A549 (cell line): ENCODE results near the gene NFE2L2. TPM values are rescaled to one million over a fixed set of nuclear protein-coding genes. Genes with fewer than 3 reads are reported as not detected.

ENCODE experiments used
- ATAC-seq, 2 experiments: fragments of 200-7000 bp in 1 of 2; fragments of >200 bp in 1 of 2; cut with Nextera tagmentation in 1 of 2; cut with Tn5 transposase in 1 of 2; 3 replicates each; pipeline versions ENCODE4 v1.8.0 to v1.9.1; 2018 to 2020; ENCODE audit warnings: mild to moderate bottlenecking in 1 of 2, moderate library complexity in 1 of 2
- CTCF ChIA-PET: fragments of 300-600 bp; sonication (Branson Sonifier 250); formaldehyde crosslinking; extraction: SDS; loops from one replicate; lab custom pipeline; 2021; ENCODE audit warnings: antibody characterized with exemption, inconsistent platforms; lab: Yijun Ruan, JAX
- POLR2A ChIA-PET: fragments of 350-600 bp; formaldehyde crosslinking; extraction: SDS; loops from one replicate; lab custom pipeline; 2021; ENCODE audit warnings: antibody characterized with exemption, inconsistent platforms; lab: Yijun Ruan, JAX
- DNase-seq, 2 experiments: peaks; one replicate each; pipeline versions ENCODE4 v3.0.0 to v3.0.0-alpha.2; 2011 to 2016; ENCODE audit warnings: low read depth in 1 of 2, low spot score in 1 of 2
- FAIRE-seq: peaks from 2 replicates; lab custom pipeline; 2011; peaks lifted over from hg19 to GRCh38; lab: Jason Lieb, UNC
- H3K27ac ChIP-seq, 2 experiments: fragments of >200 bp; sonication (Bioruptor Twin); formaldehyde crosslinking; 3 replicates each; pipeline ENCODE4 v1.5.1; 2016 to 2017
- H3K4me1 ChIP-seq: fragments of >200 bp; sonication (Bioruptor Twin); formaldehyde crosslinking; 3 replicates; pipeline ENCODE4 v1.6.1; 2016
- H3K4me2 ChIP-seq: fragments of >200 bp; sonication (Bioruptor Twin); formaldehyde crosslinking; 3 replicates; pipeline ENCODE4 v1.6.1; 2016
- H3K4me3 ChIP-seq: fragments of >200 bp; sonication (Bioruptor Twin); formaldehyde crosslinking; 3 replicates; pipeline ENCODE4 v1.5.1; 2016
- H3K9me3 ChIP-seq: fragments of >200 bp; sonication (Bioruptor Twin); formaldehyde crosslinking; 3 replicates; pipeline ENCODE4 v1.6.1; 2016
- CHD4 ChIP-seq: fragments of 200-600 bp; sonication (generic); IDR thresholded peaks from 2 replicates; pipeline ENCODE4 v1.6.1; 2016; ENCODE audit warnings: antibody characterized with exemption, mild to moderate bottlenecking, borderline replicate concordance
- ESRRA ChIP-seq: fragments of 150-350 bp; IDR thresholded peaks from 2 replicates; pipeline ENCODE4 v1.6.1; 2014; ENCODE audit warnings: mild to moderate bottlenecking, low read length, borderline replicate concordance
- HDAC2 ChIP-seq: fragments of 200-600 bp; sonication (generic); IDR thresholded peaks from 2 replicates; pipeline ENCODE4 v1.6.1; 2016
- HEYL ChIP-seq: fragments of 250-450 bp; sonication (Bioruptor Pico); IDR thresholded peaks from 2 replicates; pipeline ENCODE4 v1.8.0; 2021; ENCODE audit warnings: mild to moderate bottlenecking, moderate library complexity
- KDM5A ChIP-seq: fragments of 200-600 bp; sonication (generic); IDR thresholded peaks from 2 replicates; pipeline ENCODE4 v1.6.1; 2016; ENCODE audit warnings: antibody characterized with exemption, mild to moderate bottlenecking
- NR3C1 ChIP-seq: fragments of >200 bp; sonication (Bioruptor Twin); formaldehyde crosslinking; IDR thresholded peaks from 3 replicates; pipeline ENCODE4 v1.6.1; 2017
- POLR2AphosphoS2 ChIP-seq: conservative IDR thresholded peaks from 2 replicates; pipeline ENCODE4 v1.6.1; 2012; ENCODE audit warnings: low read length, improper control_type of control experiment, inconsistent platforms
- RAD21 ChIP-seq, 2 experiments: fragments of >200 bp in 1 of 2; sonication (Bioruptor Twin) in 1 of 2; formaldehyde crosslinking in 1 of 2; IDR thresholded peaks in 1 of 2; conservative IDR thresholded peaks in 1 of 2; 2 replicates in 1 of 2; 3 replicates in 1 of 2; pipeline ENCODE4 v1.6.1; 2012 to 2018; ENCODE audit warnings: inconsistent platforms in 1 of 2
- RNF2 ChIP-seq: fragments of 200-600 bp; sonication (generic); IDR thresholded peaks from 2 replicates; pipeline ENCODE4 v1.6.1; 2016; ENCODE audit warnings: low read depth, mild to moderate bottlenecking, antibody characterized with exemption, moderate library complexity, borderline replicate concordance
- ZC3H11A ChIP-seq: fragments of 450-650 bp; IDR thresholded peaks from 2 replicates; pipeline ENCODE4 v1.6.1; 2014; ENCODE audit warnings: antibody characterized with exemption, mild to moderate bottlenecking
- ZNF302 ChIP-seq: fragments of 250-450 bp; sonication (Bioruptor Pico); IDR thresholded peaks from 2 replicates; pipeline ENCODE4 v1.9.0; 2021; ENCODE audit warnings: inconsistent platforms, mild to moderate bottlenecking, moderate library complexity
- WGBS: methylation state at CpG from one replicate; pipeline ENCODE4 v1.1.6; 2017; ENCODE audit errors: missing lambda C conversion rate; 5-methylcytosine and 5-hydroxymethylcytosine counted together
- polyA plus RNA-seq, 4 experiments: library from polyadenylated mRNA; depleted of rRNA in 3 of 4; stranded (reverse); fragments of >200 nt; fragmentation: RNase III in 1 of 4; extraction: RNeasy Plus Mini Kit Qiagen cat#74134 plus additional on column Dnase treatment in 1 of 4; gene quantifications; 2 replicates in 3 of 4; 3 replicates in 1 of 4; pipeline ENCODE4 v1.2.3, GENCODE V29; 2011 to 2017
- TF ChIP-seq, protein P1 (sequence below): fragments of 250-450 bp; sonication (Bioruptor Pico); IDR thresholded peaks from 2 replicates; pipeline ENCODE4 v1.5.0; 2021; ENCODE audit warnings: mild to moderate bottlenecking, moderate library complexity, borderline replicate concordance
- TF ChIP-seq, protein P2 (sequence below): fragments of 250-450 bp; sonication (Bioruptor Pico); IDR thresholded peaks from 2 replicates; pipeline ENCODE4 v1.5.0; 2020; ENCODE audit warnings: low read depth, mild to moderate bottlenecking, moderate library complexity
- TF ChIP-seq, protein P3 (sequence below): IDR thresholded peaks from 2 replicates; pipeline ENCODE4 v1.6.1; 2012
- TF ChIP-seq, protein P4 (sequence below): fragments of >200 bp; sonication (Bioruptor Twin); formaldehyde crosslinking; IDR thresholded peaks from 3 replicates; pipeline ENCODE4 v1.5.1; 2016

NFE2L2 gene
- polyA plus RNA-seq, 2 of the 4 experiments (the other 2 are of a cell fraction), result 65.8 to 146 TPM

DNA sequence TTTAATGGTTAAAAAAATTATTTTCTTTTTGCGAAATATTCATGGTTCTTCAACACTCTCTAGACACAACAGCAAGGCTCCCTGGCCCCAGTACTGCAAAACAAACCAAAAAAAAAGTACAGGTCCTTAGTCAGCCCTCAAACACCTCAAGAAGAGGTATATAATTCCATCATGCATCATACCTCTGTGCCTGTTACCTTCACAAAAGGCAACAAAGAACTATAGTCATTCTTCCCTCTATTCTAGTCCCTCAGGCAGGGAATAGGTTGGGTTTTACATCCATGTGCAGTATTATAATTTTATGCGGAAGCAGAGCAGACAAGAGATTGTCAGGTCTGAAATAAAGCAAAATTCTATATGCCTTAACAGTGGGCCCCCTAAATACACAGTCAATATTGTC lies 8.5 kb downstream of the NFE2L2 start:
- ATAC-seq, result no peak
- Histone ChIP-seq H3K27ac (no peak overlapping the region; a peak in 1 of 6 replicates), H3K9me3 (peaks cover 6% of the 10 kb centered on the region; the same call in 1 of the 3 replicates), H3K4me1 (peaks cover 74% of the 10 kb centered on the region), H3K4me2 (peak overlapping the region; percentile 84), H3K4me3 (no peak overlapping the region)
- no peak for FAIRE-seq
- CTCF ChIA-PET, result interaction anchor here (0.6 to 4.6 kb wide), 5 partner anchors 8 to 630 kb away, joined by 3 to 50 read pairs (median 12); partner anchors contain the start of gene NFE2L2
- no peak for DNase-seq
- POLR2A ChIA-PET, result interaction anchor here (0.6 to 1.9 kb wide), 2 partner anchors 9 to 18 kb away, joined by 3 to 10 read pairs; partner anchors contain the start of gene NFE2L2
- TF ChIP-seq RNF2 (no peak), RAD21 (conservative IDR thresholded peaks at IDR 0.05 in 1 of 2, IDR thresholded peaks at IDR 0.05 in 1 of 2) (no peak), KDM5A (no peak), HDAC2 (no peak), ESRRA (no peak), ZNF302 (CRISPR knock-in tag) (no peak), CHD4 (no peak), NR3C1 (no peak), ZC3H11A (no peak)
- TF ChIP-seq, protein P1, sequence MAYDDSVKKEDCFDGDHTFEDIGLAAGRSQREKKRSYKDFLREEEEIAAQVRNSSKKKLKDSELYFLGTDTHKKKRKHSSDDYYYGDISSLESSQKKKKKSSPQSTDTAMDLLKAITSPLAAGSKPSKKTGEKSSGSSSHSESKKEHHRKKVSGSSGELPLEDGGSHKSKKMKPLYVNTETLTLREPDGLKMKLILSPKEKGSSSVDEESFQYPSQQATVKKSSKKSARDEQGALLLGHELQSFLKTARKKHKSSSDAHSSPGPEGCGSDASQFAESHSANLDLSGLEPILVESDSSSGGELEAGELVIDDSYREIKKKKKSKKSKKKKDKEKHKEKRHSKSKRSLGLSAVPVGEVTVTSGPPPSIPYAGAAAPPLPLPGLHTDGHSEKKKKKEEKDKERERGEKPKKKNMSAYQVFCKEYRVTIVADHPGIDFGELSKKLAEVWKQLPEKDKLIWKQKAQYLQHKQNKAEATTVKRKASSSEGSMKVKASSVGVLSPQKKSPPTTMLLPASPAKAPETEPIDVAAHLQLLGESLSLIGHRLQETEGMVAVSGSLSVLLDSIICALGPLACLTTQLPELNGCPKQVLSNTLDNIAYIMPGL (CRISPR knock-in tag), result no peak
- TF ChIP-seq, protein P2, sequence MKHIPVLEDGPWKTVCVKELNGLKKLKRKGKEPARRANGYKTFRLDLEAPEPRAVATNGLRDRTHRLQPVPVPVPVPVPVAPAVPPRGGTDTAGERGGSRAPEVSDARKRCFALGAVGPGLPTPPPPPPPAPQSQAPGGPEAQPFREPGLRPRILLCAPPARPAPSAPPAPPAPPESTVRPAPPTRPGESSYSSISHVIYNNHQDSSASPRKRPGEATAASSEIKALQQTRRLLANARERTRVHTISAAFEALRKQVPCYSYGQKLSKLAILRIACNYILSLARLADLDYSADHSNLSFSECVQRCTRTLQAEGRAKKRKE (CRISPR knock-in tag), result no peak
- WGBS, result 83% methylated on average over 2 of the region's 2 CpGs

DNA sequence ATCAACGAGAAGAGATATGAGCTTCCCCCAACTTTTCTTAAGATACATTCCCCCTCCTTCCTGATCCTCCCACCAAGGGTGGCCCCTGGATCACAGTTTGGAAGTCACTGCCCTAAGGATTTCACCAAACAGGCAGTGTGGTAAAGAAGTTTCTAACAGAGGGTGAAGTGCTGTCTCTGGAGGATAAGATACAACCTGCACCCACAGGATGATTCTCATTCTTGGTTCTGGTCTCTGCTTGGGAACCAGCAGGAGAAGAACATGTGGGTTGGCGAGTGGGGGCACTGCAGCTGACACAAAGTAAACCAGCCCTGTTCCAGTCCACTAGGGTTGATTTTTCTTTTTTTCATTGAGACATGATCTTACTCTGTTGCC lies 9.3 kb downstream of the NFE2L2 start:
- DNase-seq (no peak), FAIRE-seq (no peak), ATAC-seq (peak in 1 of 2 experiments; percentile 8; a peak in 3 of 6 replicates)
- H3K4me3 ChIP-seq, result 0 out of 3 replicates have a peak overlapping the region, but pooled peaks have one; percentile 20
- H3K27ac ChIP-seq, result peak overlapping the region; percentile 75 to 81; a peak in 4 of 6 replicates
- TF ChIP-seq POLR2AphosphoS2, result peak; percentile 93; the same call in 1 of the 2 replicates
- TF ChIP-seq CHD4, result no peak
- ChIA-PET CTCF (interaction anchor here (1.0 to 4.6 kb wide), 13 partner anchors 9 to 161 kb away, joined by 3 to 50 read pairs (median 7); partner anchors contain the start of gene NFE2L2), POLR2A (interaction anchor here (1.2 to 1.9 kb wide), 2 partner anchors 10 kb away, joined by 3 to 10 read pairs; partner anchors contain the start of gene NFE2L2)
- peaks cover 6% of the 10 kb centered on the region; the same call in 1 of the 3 replicates for H3K9me3 ChIP-seq
- peaks cover 78% of the 10 kb centered on the region for H3K4me1 ChIP-seq
- WGBS, result 38% methylated on average over 2 of the region's 2 CpGs
- H3K4me2 ChIP-seq, result peak overlapping the region; percentile 84

DNA sequence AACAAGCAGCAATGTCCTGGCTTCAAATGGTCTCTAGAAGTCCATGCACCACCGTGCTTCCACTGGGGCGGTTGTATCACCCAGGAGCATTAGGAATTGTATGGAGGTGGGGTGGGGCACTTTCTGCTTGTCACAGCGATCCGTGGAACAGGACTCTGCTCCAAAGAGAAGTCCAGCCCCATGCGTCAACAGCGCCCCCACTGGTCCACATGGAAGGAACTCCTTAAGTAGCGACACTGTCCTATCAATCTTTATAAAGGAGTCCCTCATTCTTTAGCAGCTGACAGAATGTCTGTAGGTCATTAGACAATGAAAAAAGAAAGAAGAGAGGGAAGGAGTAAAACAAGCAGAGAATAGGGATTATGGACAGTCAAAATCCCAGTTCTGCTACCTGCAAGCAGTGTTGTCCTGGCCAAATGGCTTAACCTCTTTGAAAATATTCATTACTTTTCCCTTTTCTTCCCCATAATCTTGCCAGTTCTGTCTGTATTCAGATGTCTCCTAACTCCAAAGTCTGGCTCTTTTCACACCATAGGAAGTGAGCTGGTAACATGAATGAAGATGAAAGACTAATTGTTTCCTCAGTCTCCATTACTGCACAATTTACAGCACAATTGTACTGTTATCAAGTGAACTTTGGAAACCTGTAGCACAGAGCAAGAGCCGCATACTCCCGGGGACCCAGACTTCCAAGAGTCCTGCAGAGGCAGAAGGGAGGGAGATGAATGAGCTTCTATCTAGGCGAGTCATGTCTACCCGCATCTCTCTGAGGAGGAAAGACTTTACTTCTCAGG lies 9.9 kb downstream of the NFE2L2 start:
- ChIA-PET CTCF (interaction anchor here (0.6 to 4.6 kb wide), 17 partner anchors 9 to 504 kb away, joined by 3 to 50 read pairs (median 6); partner anchors contain the start of gene NFE2L2), POLR2A (interaction anchor here (0.7 to 1.9 kb wide), 4 partner anchors 9 to 90 kb away, joined by 3 to 10 read pairs (median 3); partner anchors contain the start of gene NFE2L2)
- no peak for FAIRE-seq
- DNase-seq, result peak in 1 of 2 experiments; percentile 86
- Histone ChIP-seq H3K4me2 (peak overlapping the region; percentile 84), H3K9me3 (peaks cover 6% of the 10 kb centered on the region; the same call in 1 of the 3 replicates), H3K4me3 (no peak overlapping the region), H3K4me1 (peaks cover 78% of the 10 kb centered on the region), H3K27ac (peak overlapping the region; percentile 75 to 81; a peak in 5 of 6 replicates)
- ATAC-seq, result peak; percentile 66 to 80
- 22% methylated on average over 11 of the region's 11 CpGs for WGBS
- TF ChIP-seq POLR2AphosphoS2, result peak; percentile 84; the same call in 1 of the 2 replicates
- peak; percentile 49 to 66; a peak in 4 of 5 replicates for TF ChIP-seq RAD21 (conservative IDR thresholded peaks at IDR 0.05 in 1 of 2, IDR thresholded peaks at IDR 0.05 in 1 of 2)
- no peak for TF ChIP-seq HEYL (CRISPR knock-in tag)
- TF ChIP-seq, protein P3, sequence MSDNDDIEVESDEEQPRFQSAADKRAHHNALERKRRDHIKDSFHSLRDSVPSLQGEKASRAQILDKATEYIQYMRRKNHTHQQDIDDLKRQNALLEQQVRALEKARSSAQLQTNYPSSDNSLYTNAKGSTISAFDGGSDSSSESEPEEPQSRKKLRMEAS, result peak; percentile 43; the same call in 1 of the 2 replicates
- no peak for TF ChIP-seq ZC3H11A
- TF ChIP-seq, protein P4, sequence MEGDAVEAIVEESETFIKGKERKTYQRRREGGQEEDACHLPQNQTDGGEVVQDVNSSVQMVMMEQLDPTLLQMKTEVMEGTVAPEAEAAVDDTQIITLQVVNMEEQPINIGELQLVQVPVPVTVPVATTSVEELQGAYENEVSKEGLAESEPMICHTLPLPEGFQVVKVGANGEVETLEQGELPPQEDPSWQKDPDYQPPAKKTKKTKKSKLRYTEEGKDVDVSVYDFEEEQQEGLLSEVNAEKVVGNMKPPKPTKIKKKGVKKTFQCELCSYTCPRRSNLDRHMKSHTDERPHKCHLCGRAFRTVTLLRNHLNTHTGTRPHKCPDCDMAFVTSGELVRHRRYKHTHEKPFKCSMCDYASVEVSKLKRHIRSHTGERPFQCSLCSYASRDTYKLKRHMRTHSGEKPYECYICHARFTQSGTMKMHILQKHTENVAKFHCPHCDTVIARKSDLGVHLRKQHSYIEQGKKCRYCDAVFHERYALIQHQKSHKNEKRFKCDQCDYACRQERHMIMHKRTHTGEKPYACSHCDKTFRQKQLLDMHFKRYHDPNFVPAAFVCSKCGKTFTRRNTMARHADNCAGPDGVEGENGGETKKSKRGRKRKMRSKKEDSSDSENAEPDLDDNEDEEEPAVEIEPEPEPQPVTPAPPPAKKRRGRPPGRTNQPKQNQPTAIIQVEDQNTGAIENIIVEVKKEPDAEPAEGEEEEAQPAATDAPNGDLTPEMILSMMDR, result peak; percentile 72
